ENCODE measurements around the gene ELAVL1.
A peak's percentile ranks its signal among the peaks of the same experiment; 100 is the strongest.

Gene ELAVL1

DNA sequence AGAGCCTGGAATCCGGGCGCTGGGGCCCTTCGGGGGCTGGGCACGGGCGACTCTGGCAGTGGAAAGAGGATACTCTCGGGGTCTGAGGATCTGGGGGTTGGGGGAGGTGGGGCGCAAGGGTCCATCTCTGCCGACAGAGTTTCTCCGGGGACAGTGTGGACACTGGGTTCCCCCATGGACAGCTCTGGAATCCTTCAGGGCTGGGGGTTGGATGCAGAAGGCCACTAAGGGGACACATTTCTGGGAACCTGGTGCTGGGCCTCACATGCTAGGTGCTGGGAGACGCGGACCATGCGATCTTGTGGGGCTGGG lies 88.5 kb downstream of the ELAVL1 start:
- TF ChIP-seq CTCF (IDR thresholded peaks at IDR 0.05; ENCODE audit: borderline replicate concordance, control extremely low read depth, extremely low read depth, insufficient read depth, missing control alignments) = no peak
- no peak for DNase-seq (ENCODE audit: low spot score)
- in situ Hi-C loops (cut with MboI; ENCODE audit: low sequenced_read_pairs, unreplicated experiment) = no loop called here

DNA sequence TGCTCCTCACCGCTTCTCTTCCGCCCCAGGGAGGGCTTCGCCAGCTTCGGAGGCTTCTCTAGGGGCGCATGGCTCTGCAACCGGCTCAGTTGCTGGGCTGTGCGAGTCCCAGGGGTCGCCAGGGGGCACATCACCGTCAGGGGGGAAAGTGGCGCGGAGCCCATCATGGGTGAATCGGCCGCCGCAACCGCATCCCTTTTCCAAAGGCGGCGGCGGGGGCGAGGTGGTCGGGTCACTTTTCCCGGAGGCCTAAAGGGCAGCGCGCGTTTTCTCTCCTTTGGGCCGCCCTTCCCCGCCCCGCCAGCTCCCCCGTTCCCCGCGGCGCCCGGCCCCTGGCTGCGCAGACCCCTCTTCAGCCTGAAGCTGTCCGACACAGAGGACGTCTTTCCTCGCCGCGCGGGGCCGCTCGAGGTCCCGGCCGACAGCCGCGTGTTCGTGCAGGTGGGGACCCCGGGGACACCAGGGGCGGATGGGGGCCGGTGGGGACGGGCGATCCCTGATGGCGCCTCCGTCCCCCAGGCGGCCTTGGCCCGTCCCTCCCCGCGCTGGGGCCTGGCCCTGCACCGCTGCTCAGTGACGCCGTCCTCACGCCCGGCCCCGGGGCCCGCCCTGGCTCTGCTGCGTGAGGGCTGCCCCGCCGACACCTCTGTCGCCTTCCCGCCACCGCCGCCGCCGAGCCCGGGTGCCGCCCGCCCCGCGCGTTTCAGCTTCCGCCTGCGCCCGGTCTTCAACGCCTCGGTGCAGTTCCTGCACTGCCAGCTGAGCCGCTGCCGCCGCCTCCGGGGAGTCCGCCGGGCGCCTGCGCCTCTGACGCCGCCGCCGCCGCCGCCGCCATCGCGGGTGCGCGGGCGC lies 89.1 kb downstream of the ELAVL1 start:
- peak; percentile 60 for DNase-seq (ENCODE audit: low spot score)
- in situ Hi-C loops (cut with MboI; ENCODE audit: low sequenced_read_pairs, unreplicated experiment) = no loop called here
- TF ChIP-seq CTCF (IDR thresholded peaks at IDR 0.05; ENCODE audit: borderline replicate concordance, control extremely low read depth, extremely low read depth, insufficient read depth, missing control alignments) = no peak

- in situ Hi-C loops (cut with MboI; ENCODE audit: low sequenced_read_pairs, unreplicated experiment) = no loop called here
- TF ChIP-seq CTCF (IDR thresholded peaks at IDR 0.05; ENCODE audit: borderline replicate concordance, control extremely low read depth, extremely low read depth, insufficient read depth, missing control alignments) = no peak
- no peak for DNase-seq (ENCODE audit: low spot score)
Observed at GRCh38 chr19:7915250-7916102, 90.0 kb downstream of the ELAVL1 start.

- DNase-seq (ENCODE audit: low spot score) = no peak
- no peak for TF ChIP-seq CTCF (IDR thresholded peaks at IDR 0.05; ENCODE audit: borderline replicate concordance, control extremely low read depth, extremely low read depth, insufficient read depth, missing control alignments)
- in situ Hi-C loops (cut with MboI; ENCODE audit: low sequenced_read_pairs, unreplicated experiment) = no loop called here
Observed at GRCh38 chr19:7914598-7915045, 90.8 kb downstream of the ELAVL1 start, which contains the start of gene TGFBR3L. Gene TGFBR3L, plus strand, starts transcription at chr19:7914830.

DNA sequence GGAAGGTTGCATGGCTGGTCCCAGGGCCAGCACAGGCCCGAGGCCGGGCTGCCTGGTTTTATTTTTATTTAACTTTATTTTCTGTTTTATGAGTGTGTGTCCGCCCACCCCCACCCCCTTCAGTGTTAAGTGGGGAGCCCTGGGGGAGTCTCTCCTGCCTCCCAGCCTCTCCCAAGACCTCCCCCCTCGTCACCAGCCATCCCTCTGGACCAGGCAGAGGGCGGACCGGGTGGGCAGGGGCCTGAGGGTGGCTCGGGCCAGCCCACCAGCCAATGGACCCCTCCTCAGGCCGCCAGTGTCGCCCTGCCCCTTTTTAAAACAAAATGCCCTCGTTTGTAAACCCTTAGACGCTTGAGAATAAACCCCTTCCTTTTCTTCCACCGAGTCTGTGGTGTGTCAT lies 91.3 kb downstream of the ELAVL1 start:
- DNase-seq (ENCODE audit: low spot score) = no peak
- in situ Hi-C loops (cut with MboI; ENCODE audit: low sequenced_read_pairs, unreplicated experiment) = no loop called here
- TF ChIP-seq CTCF (IDR thresholded peaks at IDR 0.05; ENCODE audit: borderline replicate concordance, control extremely low read depth, extremely low read depth, insufficient read depth, missing control alignments) = no peak

DNA sequence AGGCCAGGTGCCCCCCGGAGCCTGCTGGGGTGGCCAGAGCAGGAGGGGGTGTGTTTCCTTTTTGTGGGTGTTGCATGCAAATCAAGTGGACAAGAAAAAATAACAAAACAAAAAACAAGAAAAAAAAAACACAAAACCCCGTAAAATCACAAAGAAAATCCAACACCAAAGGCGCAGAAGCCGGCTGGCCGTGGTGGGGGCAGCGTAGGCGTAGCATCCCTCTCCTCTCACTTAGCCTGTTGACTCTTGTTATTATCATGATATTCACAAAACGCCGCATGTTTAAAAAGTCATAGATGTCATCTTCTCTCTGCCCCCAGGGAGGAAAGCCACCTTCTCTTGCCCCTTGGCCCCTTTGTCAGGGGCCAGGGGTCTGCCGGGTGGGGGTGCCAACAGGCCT lies 91.8 kb downstream of the ELAVL1 start:
- no peak for DNase-seq (ENCODE audit: low spot score)
- in situ Hi-C loops (cut with MboI; ENCODE audit: low sequenced_read_pairs, unreplicated experiment) = no loop called here

More for the DNA sequence above, 91.8 kb downstream of the ELAVL1 start:
- TF ChIP-seq CTCF (IDR thresholded peaks at IDR 0.05; ENCODE audit: borderline replicate concordance, control extremely low read depth, extremely low read depth, insufficient read depth, missing control alignments) = no peak
